Measurements from ENCODE around the gene PLCB1. TPM values are rescaled to one million over a fixed set of nuclear protein-coding genes. Genes with fewer than 3 reads are reported as not detected.

The PLCB1 gene
- total and polyA plus RNA-seq, 2 experiments from 2014 or later = 6.7 to 20.5 TPM

GRCh38 chr20:8571611-8572010 lies 439.5 kb downstream of the PLCB1 start:
- Histone ChIP-seq H3K27ac (no peak overlapping the region), H3K27me3 (no peaks in the 10 kb centered on the region), H3K79me2 (no peaks in the 10 kb centered on the region), H3K4me1 (ENCODE audit: insufficient read depth) (no peaks in the 10 kb centered on the region), H2AFZ (no peak overlapping the region), H3K36me3 (replicated peaks; ENCODE audit: insufficient read depth, low read depth) (no peaks in the 10 kb centered on the region), H3K9me3 (ENCODE audit: low read depth) (no peaks in the 10 kb centered on the region), H4K20me1 (ENCODE audit: insufficient read depth, poor library complexity, severe bottlenecking) (no peaks in the 10 kb centered on the region), H3K4me2 (no peak overlapping the region), H3K9me2 (replicated peaks; ENCODE audit: insufficient read depth) (no peaks in the 10 kb centered on the region), H3K4me3 (no peak overlapping the region)
- 70% methylated on average over 2 of the region's 2 CpGs for WGBS (ENCODE audit: low lambda C conversion rate, missing lambda C conversion rate)
- no peak for TF ChIP-seq EZH2 (IDR thresholded peaks at IDR 0.05; ENCODE audit: borderline replicate concordance)
- no peak for TF ChIP-seq CTCF (IDR thresholded peaks at IDR 0.05; ENCODE audit: poor library complexity)
- TF ChIP-seq EZH2phosphoT487 (IDR thresholded peaks at IDR 0.05; ENCODE audit: low read depth, severe bottlenecking, unreplicated experiment) = no peak
- DNase-seq (ENCODE audit: low spot score) = no peak

GRCh38 chr20:8573686-8574085 lies 441.6 kb downstream of the PLCB1 start:
- no peaks in the 10 kb centered on the region for H4K20me1 ChIP-seq (ENCODE audit: insufficient read depth, poor library complexity, severe bottlenecking)
- H3K79me2 ChIP-seq = no peaks in the 10 kb centered on the region
- no peak overlapping the region for H2AFZ ChIP-seq
- no peak for DNase-seq (ENCODE audit: low spot score)
- H3K27me3 ChIP-seq = no peaks in the 10 kb centered on the region
- H3K27ac ChIP-seq = no peak overlapping the region
- H3K9me2 ChIP-seq (replicated peaks; ENCODE audit: insufficient read depth) = no peaks in the 10 kb centered on the region
- no peaks in the 10 kb centered on the region for H3K9me3 ChIP-seq (ENCODE audit: low read depth)
- H3K4me2 ChIP-seq = no peak overlapping the region
- H3K4me1 ChIP-seq (ENCODE audit: insufficient read depth) = no peaks in the 10 kb centered on the region
- TF ChIP-seq EZH2 (IDR thresholded peaks at IDR 0.05; ENCODE audit: borderline replicate concordance) = no peak
- TF ChIP-seq EZH2phosphoT487 (IDR thresholded peaks at IDR 0.05; ENCODE audit: low read depth, severe bottlenecking, unreplicated experiment) = no peak
- no peak for TF ChIP-seq CTCF (IDR thresholded peaks at IDR 0.05; ENCODE audit: poor library complexity)
- no peak overlapping the region for H3K4me3 ChIP-seq
- H3K36me3 ChIP-seq (replicated peaks; ENCODE audit: insufficient read depth, low read depth) = no peaks in the 10 kb centered on the region

GRCh38 chr20:8575114-8575513 lies 443.0 kb downstream of the PLCB1 start:
- TF ChIP-seq EZH2phosphoT487 (IDR thresholded peaks at IDR 0.05; ENCODE audit: low read depth, severe bottlenecking, unreplicated experiment) (no peak), EZH2 (IDR thresholded peaks at IDR 0.05; ENCODE audit: borderline replicate concordance) (no peak), CTCF (IDR thresholded peaks at IDR 0.05; ENCODE audit: poor library complexity) (no peak)
- Histone ChIP-seq H4K20me1 (ENCODE audit: insufficient read depth, poor library complexity, severe bottlenecking) (no peaks in the 10 kb centered on the region), H3K27ac (no peak overlapping the region), H3K36me3 (replicated peaks; ENCODE audit: insufficient read depth, low read depth) (no peaks in the 10 kb centered on the region), H3K4me3 (no peak overlapping the region), H2AFZ (no peak overlapping the region), H3K27me3 (no peaks in the 10 kb centered on the region), H3K4me2 (no peak overlapping the region), H3K4me1 (ENCODE audit: insufficient read depth) (no peaks in the 10 kb centered on the region), H3K9me2 (replicated peaks; ENCODE audit: insufficient read depth) (no peaks in the 10 kb centered on the region), H3K9me3 (ENCODE audit: low read depth) (no peaks in the 10 kb centered on the region), H3K79me2 (no peaks in the 10 kb centered on the region)
- DNase-seq (ENCODE audit: low spot score) = no peak
- 89% methylated on average over 3 of the region's 3 CpGs for WGBS (ENCODE audit: low lambda C conversion rate, missing lambda C conversion rate)

Measured in hepatocyte (in vitro differentiated cells).